Measurements from ENCODE around the gene MYO5C.

GRCh38 chr15:52217186-52217585, 78.4 kb downstream of the MYO5C start:
- TF ChIP-seq PBX3 (IDR thresholded peaks at IDR 0.05; ENCODE audit: insufficient replicate concordance, low read depth, low read length): no peak
- no peak for TF ChIP-seq E2F8 (IDR thresholded peaks at IDR 0.05; ENCODE audit: low read depth, partially characterized antibody)
- TF ChIP-seq, protein P1, sequence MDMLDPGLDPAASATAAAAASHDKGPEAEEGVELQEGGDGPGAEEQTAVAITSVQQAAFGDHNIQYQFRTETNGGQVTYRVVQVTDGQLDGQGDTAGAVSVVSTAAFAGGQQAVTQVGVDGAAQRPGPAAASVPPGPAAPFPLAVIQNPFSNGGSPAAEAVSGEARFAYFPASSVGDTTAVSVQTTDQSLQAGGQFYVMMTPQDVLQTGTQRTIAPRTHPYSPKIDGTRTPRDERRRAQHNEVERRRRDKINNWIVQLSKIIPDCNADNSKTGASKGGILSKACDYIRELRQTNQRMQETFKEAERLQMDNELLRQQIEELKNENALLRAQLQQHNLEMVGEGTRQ (IDR thresholded peaks at IDR 0.05; ENCODE audit: borderline replicate concordance, low read depth, low read length): no peak
- peak; percentile 57 to 73 (median 58) for TF ChIP-seq CTCF (IDR thresholded peaks at IDR 0.05 in 2 of 3, conservative IDR thresholded peaks at IDR 0.05 in 1 of 3; ENCODE audit: control insufficient read depth in 2 of 3, extremely low read depth in 1 of 3, insufficient read depth in 1 of 3, low read depth in 3 of 3, low read length in 3 of 3)
- no peak for TF ChIP-seq CEBPZ (IDR thresholded peaks at IDR 0.05; ENCODE audit: low read depth, low read length)
- TF ChIP-seq, protein P2, sequence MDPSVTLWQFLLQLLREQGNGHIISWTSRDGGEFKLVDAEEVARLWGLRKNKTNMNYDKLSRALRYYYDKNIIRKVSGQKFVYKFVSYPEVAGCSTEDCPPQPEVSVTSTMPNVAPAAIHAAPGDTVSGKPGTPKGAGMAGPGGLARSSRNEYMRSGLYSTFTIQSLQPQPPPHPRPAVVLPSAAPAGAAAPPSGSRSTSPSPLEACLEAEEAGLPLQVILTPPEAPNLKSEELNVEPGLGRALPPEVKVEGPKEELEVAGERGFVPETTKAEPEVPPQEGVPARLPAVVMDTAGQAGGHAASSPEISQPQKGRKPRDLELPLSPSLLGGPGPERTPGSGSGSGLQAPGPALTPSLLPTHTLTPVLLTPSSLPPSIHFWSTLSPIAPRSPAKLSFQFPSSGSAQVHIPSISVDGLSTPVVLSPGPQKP (IDR thresholded peaks at IDR 0.05; ENCODE audit: low read depth, low read length): no peak
- no peak for TF ChIP-seq POLR2AphosphoS5 (IDR thresholded peaks at IDR 0.05; ENCODE audit: low read length)
- no peak for TF ChIP-seq JUNB (IDR thresholded peaks at IDR 0.05)
- no peak for TF ChIP-seq EZH2 (IDR thresholded peaks at IDR 0.05; ENCODE audit: borderline replicate concordance, control insufficient read depth, low read depth, low read length)
- no peak for TF ChIP-seq NFIC (IDR thresholded peaks at IDR 0.05; ENCODE audit: low read depth, low read length)

All from GM12878 (cell line).